GM08714 (cell line): ENCODE results near the gene GLRB.
"Not testable (repeated sequence)": the region's sequence is repeated elsewhere in the genome, so short reads cannot be mapped to it uniquely, and the experiment has no call there.

Source experiments
- H3K4me3 ChIP-seq: fragments of 200-500 bp; sonication (Bioruptor generic); 2 replicates; pipeline ENCODE4 v1.5.1; 2014; ENCODE audit warnings: mild to moderate bottlenecking, low read length, inconsistent platforms
- ZNF274 ChIP-seq: IDR thresholded peaks from 2 replicates; pipeline ENCODE4 v1.6.1; 2012; ENCODE audit warnings: mild to moderate bottlenecking, low read depth, low read length

GLRB gene

DNA sequence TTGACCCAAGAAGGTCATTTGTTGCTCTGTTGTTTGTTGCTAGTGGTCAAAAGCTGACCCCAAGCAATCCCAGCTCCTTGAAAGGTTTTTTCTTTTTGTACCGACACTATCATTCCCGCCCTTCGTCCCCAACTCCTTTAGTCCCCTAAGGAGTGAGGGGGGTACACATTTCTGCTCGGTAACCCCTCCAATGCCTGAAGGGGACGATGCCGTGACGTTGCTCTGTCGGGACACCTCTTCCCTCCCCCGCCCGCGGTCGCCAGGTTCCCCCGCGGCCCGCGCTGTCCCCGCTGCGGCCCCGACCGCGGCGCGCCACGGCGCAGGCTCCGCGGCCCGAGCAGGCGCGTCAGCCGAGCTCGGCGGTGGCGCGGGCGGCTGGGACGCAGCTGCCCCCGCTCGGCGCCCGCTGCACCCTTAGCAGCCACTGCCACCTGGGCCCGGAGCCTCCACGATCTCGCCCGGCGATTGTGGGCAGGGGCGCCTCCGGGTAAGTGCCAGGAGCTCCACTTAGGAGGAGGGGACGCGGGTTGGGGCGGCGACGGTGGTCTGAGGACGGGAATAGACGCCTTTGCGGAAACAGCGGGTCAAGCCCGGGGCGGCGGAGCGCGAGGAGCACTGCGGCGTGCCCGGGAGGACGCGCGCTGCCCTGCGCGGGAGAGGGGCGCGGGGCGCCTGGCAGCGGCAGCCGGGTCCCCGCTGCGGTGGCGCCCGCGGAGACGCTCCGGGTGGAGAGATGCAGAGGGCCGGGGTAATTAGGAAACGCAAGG, at the start of gene GLRB:
Gene GLRB (plus strand): TSS at position 340 of the 767 bp plus-strand sequence. CDS start 1,875 bp downstream, outside the sequence.
- no peak within 1 kb of the TSS; the same call in 1 of the 2 replicates for H3K4me3 ChIP-seq
- TF ChIP-seq ZNF274: no peak

DNA sequence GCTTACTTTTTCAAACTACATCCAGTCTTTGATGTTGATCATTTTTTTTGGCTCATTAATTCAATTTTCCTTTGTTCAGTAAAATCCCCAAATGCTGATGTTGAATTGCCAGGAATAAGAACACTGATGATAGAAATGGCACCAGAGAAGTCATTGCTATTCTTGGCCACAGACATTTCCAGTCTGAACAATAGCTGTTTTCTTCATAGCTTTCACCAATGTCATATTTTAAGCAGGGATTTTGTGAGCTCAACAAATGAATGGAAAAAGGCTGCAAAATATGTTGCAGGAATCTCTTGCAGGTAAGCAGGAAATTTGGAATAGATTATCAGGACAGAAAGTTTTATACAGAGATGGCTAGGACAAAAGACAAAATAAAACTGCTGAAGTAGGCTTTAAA, 40.5 kb upstream of the GLRB start:
- H3K4me3 ChIP-seq: no peak overlapping the region
- TF ChIP-seq ZNF274: no peak

GRCh38 chr4:157040405-157040804, 35.5 kb upstream of the GLRB start:
- H3K4me3 ChIP-seq: no peak overlapping the region
- no peak for TF ChIP-seq ZNF274

GRCh38 chr4:157043131-157043530, 32.8 kb upstream of the GLRB start:
- H3K4me3 ChIP-seq: no peak overlapping the region
- TF ChIP-seq ZNF274: no peak

GRCh38 chr4:157045507-157046127, 30.3 kb upstream of the GLRB start:
- no peak for TF ChIP-seq ZNF274
- no peak overlapping the region for H3K4me3 ChIP-seq

DNA sequence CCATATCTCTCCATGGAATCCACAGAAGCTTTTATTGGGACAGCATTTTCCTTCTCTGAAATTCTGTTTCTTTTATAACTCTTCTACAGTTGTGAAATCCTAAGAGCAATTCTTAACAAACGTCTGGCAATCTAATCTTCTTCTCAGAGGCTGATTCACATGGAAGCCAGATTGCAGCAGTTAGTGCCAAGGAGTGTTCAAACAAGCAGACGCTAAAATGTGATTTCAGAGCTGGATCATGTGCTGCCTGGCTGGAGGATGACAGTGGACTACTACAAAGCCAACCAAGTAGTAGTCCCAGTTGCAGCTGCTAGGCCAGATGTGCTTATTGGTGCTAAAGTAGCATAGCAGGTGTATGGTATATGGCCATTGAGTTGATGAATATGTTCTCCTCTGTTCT, 27.7 kb upstream of the GLRB start:
- H3K4me3 ChIP-seq: no peak overlapping the region
- TF ChIP-seq ZNF274: no peak

- H3K4me3 ChIP-seq: no peak overlapping the region
- no peak for TF ChIP-seq ZNF274
These were observed 25.4 kb upstream of the GLRB start for GRCh38 chr4:157050561-157050960.

DNA sequence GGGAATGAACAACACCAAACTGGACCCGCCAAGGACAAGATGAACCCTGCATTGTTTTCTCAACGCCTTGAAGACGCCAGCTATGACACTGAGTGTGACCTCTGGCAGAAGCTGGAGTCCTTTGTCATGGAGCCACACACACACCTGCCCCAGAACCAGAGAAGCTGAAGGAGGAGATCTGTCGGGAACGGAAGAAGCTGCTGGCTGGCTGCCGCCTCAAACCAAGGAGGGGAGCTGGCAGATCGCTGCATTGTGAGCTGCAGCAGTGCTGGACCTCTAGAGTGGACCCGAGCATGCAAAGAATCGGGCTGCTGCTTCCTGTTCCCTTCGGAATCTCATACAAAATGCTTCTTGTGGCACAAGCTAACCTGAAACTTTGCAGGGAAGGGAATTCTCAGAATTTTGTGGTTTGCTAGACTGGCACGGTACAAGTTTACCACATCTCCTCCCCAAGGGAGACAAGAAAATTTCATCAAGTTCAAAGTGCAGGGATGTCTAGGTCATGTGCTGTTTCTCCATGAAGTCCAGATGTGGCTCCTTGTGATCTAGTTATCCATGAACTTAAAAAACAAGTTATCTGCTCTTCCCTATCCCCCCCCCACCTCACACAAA, 23.4 kb upstream of the GLRB start:
- H3K4me3 ChIP-seq: no peak overlapping the region
- TF ChIP-seq ZNF274: no peak

- H3K4me3 ChIP-seq: no peak overlapping the region
- TF ChIP-seq ZNF274: no peak
These were observed 18.7 kb upstream of the GLRB start for GRCh38 chr4:157057218-157057617.

DNA sequence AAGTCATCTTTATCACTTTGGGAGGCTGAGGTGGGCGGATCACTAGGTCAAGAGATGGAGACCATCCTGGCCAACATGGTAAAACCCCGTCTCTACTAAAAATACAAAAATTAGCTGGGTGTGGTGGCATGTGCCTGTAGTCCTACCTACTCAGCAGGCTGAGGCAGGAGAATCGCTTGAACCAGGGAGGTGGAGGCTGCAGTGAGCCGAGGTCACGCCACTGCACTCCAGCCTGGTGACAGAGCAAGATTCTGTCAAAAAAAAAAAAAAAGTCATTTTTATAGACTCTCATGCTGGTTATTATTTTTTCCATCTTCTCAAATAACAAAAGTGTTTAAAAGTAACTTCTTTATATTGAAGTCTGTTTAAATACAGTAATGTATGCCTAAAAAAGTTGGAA, 17.1 kb upstream of the GLRB start:
- not testable (repeated sequence) for H3K4me3 ChIP-seq

GRCh38 chr4:157072002-157072401, 3.9 kb upstream of the GLRB start:
- no peak for TF ChIP-seq ZNF274
- no peak overlapping the region for H3K4me3 ChIP-seq

- TF ChIP-seq ZNF274: no peak
- no peak overlapping the region for H3K4me3 ChIP-seq
These were observed 549 bp upstream of the GLRB start for GRCh38 chr4:157075401-157075800.

GRCh38 chr4:157076578-157076947, 613 bp downstream of the GLRB start:
- no peak for TF ChIP-seq ZNF274
- no peak overlapping the region for H3K4me3 ChIP-seq

- H3K4me3 ChIP-seq: no peak overlapping the region
- no peak for TF ChIP-seq ZNF274
These were observed 3.5 kb downstream of the GLRB start for GRCh38 chr4:157079441-157079840.

DNA sequence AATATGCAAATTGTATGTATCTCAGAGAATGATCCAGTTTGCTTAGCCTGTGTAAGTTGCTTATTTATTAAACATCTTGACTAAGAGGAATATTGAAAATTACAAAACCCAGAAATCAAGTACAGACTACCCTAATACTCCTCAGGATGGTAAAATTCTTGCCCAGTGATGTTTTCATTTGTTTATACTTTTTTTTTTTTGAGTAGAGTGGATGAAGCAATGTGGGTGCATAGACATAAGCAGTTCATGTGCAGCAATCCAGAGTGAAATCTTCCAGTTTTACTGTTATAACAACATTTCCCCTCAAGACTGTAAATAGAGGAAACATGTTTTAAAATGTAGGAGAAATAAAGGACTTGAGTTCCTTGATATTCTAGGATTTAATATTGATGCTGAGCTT, 4.7 kb downstream of the GLRB start:
- H3K4me3 ChIP-seq: no peak overlapping the region
- TF ChIP-seq ZNF274: no peak
